Neural progenitor cell (in vitro differentiated cells): Measurements from ENCODE around the gene NOS1AP. TPM values are rescaled to one million over a fixed set of nuclear protein-coding genes. Genes with fewer than 3 reads are reported as not detected.

Source experiments
- DNase-seq: peaks from one replicate; pipeline ENCODE4 v3.0.0-alpha.2; 2016; ENCODE audit warnings: low spot score
- H2AFZ ChIP-seq: fragments of 200-600 bp; sonication (generic); replicated peaks from 2 replicates; pipeline ENCODE4 v1.6.1; 2016; ENCODE audit warnings: antibody characterized with exemption
- H3F3A ChIP-seq: fragments of 200-600 bp; sonication (generic); 2 replicates; pipeline ENCODE4 v1.6.1; 2016; ENCODE audit warnings: antibody characterized with exemption, low read depth
- H3K27ac ChIP-seq: fragments of 200-600 bp; sonication (generic); 2 replicates; pipeline ENCODE4 v1.5.1; 2016; ENCODE audit warnings: mild to moderate bottlenecking
- H3K27me3 ChIP-seq: fragments of 200-600 bp; sonication (generic); 2 replicates; pipeline ENCODE4 v1.6.1; 2016; ENCODE audit warnings: mild to moderate bottlenecking, moderate library complexity
- H3K36me3 ChIP-seq: fragments of 200-600 bp; sonication (generic); 2 replicates; pipeline ENCODE4 v1.5.1; 2016
- H3K4me1 ChIP-seq: fragments of 200-600 bp; sonication (generic); 2 replicates; pipeline ENCODE4 v1.6.1; 2016; ENCODE audit warnings: mixed run types
- H3K4me2 ChIP-seq: fragments of 200-600 bp; sonication (generic); 2 replicates; pipeline ENCODE4 v1.6.1; 2016
- H3K4me3 ChIP-seq: fragments of 200-600 bp; sonication (generic); 2 replicates; pipeline ENCODE4 v1.5.1; 2016
- H3K79me2 ChIP-seq: fragments of 200-600 bp; sonication (generic); 2 replicates; pipeline ENCODE4 v1.6.1; 2016; ENCODE audit warnings: low read depth
- H3K9ac ChIP-seq: fragments of 200-600 bp; sonication (generic); 2 replicates; pipeline ENCODE4 v1.6.1; 2016
- H3K9me3 ChIP-seq: fragments of 200-600 bp; sonication (generic); 2 replicates; pipeline ENCODE4 v1.5.1; 2016; ENCODE audit warnings: low read depth
- H4K20me1 ChIP-seq: fragments of 200-600 bp; sonication (generic); 2 replicates; pipeline ENCODE4 v1.6.1; 2016; ENCODE audit warnings: low read depth
- H3K27ac Mint-ChIP-seq: 3 replicates; pipeline ENCODE4 v1.8.0; 2021; ENCODE audit warnings: mixed read lengths
- H3K27me3 Mint-ChIP-seq: 2 replicates; pipeline ENCODE4 v1.8.0; 2022; ENCODE audit warnings: low read depth, mild to moderate bottlenecking, inconsistent platforms, moderate library complexity, mixed read lengths; ENCODE audit not compliant: insufficient read depth
- H3K36me3 Mint-ChIP-seq: 3 replicates; pipeline ENCODE4 v1.8.0; 2021; ENCODE audit warnings: mixed read lengths
- H3K4me1 Mint-ChIP-seq: 3 replicates; pipeline ENCODE4 v1.8.0; 2021; ENCODE audit warnings: mixed read lengths
- H3K4me3 Mint-ChIP-seq: 3 replicates; pipeline ENCODE4 v1.8.0; 2021; ENCODE audit warnings: mild to moderate bottlenecking, moderate library complexity, mixed read lengths
- H3K9me3 Mint-ChIP-seq: 3 replicates; pipeline ENCODE4 v1.8.0; 2020; ENCODE audit warnings: mixed read lengths
- CTCF ChIP-seq: fragments of 200-600 bp; sonication (generic); IDR thresholded peaks from 2 replicates; pipeline ENCODE4 v1.5.1; 2017; ENCODE audit warnings: antibody characterized with exemption, mild to moderate bottlenecking
- EZH2 ChIP-seq: fragments of 200-600 bp; sonication (generic); IDR thresholded peaks from 2 replicates; pipeline ENCODE4 v1.6.1; 2017; ENCODE audit warnings: antibody characterized with exemption, mild to moderate bottlenecking, moderate library complexity
- EZH2phosphoT487 ChIP-seq: fragments of 200-600 bp; sonication (generic); IDR thresholded peaks from 2 replicates; pipeline ENCODE4 v1.6.1; 2017; ENCODE audit warnings: antibody characterized with exemption
- total RNA-seq: library from RNA; depleted of rRNA; stranded (reverse); fragments of >200 nt; gene quantifications from 2 replicates; pipeline ENCODE4 v1.2.3, GENCODE V29; 2015; ENCODE audit warnings: low replicate concordance

The NOS1AP gene
- total RNA-seq, 1 donor from 2014 or later: 2.4 TPM

- Histone ChIP-seq H3K4me2 (no peak overlapping the region), H3K36me3 (no peaks in the 10 kb centered on the region), H3K4me1 (no peaks in the 10 kb centered on the region), H4K20me1 (no peaks in the 10 kb centered on the region), H2AFZ (no peak overlapping the region), H3K27ac (no peak overlapping the region), H3K27me3 (no peaks in the 10 kb centered on the region), H3K9ac (no peak overlapping the region), H3F3A (no peaks in the 10 kb centered on the region), H3K9me3 (no peaks in the 10 kb centered on the region), H3K79me2 (no peaks in the 10 kb centered on the region), H3K4me3 (no peak overlapping the region)
- Mint-ChIP-seq H3K36me3 (peaks cover 10% of the 10 kb centered on the region), H3K4me3 (no peak overlapping the region), H3K9me3 (peaks cover 10% of the 10 kb centered on the region), H3K27ac (no peak overlapping the region), H3K27me3 (no peaks in the 10 kb centered on the region), H3K4me1 (peaks cover 16% of the 10 kb centered on the region)
- no peak for DNase-seq
- TF ChIP-seq EZH2: no peak
- TF ChIP-seq CTCF: no peak
- no peak for TF ChIP-seq EZH2phosphoT487
Observed at GRCh38 chr1:162310337-162310736, 240.8 kb downstream of the NOS1AP start.

GRCh38 chr1:162314206-162314605, 244.7 kb downstream of the NOS1AP start:
- no peaks in the 10 kb centered on the region for H3K9me3 ChIP-seq
- H3K4me1 ChIP-seq: no peaks in the 10 kb centered on the region
- H3K27me3 ChIP-seq: no peaks in the 10 kb centered on the region
- Mint-ChIP-seq H3K4me3 (no peak overlapping the region), H3K9me3 (peaks cover 3% of the 10 kb centered on the region), H3K36me3 (no peaks in the 10 kb centered on the region), H3K27me3 (no peaks in the 10 kb centered on the region), H3K27ac (no peak overlapping the region), H3K4me1 (peaks cover 20% of the 10 kb centered on the region)
- H3K9ac ChIP-seq: no peak overlapping the region
- H3K27ac ChIP-seq: no peak overlapping the region
- no peaks in the 10 kb centered on the region for H3F3A ChIP-seq
- no peaks in the 10 kb centered on the region for H4K20me1 ChIP-seq
- H3K4me2 ChIP-seq: no peak overlapping the region
- H3K4me3 ChIP-seq: no peak overlapping the region
- DNase-seq: no peak
- no peak for TF ChIP-seq EZH2
- no peak for TF ChIP-seq CTCF
- TF ChIP-seq EZH2phosphoT487: no peak
- no peak overlapping the region for H2AFZ ChIP-seq
- H3K79me2 ChIP-seq: no peaks in the 10 kb centered on the region
- no peaks in the 10 kb centered on the region for H3K36me3 ChIP-seq

- no peak overlapping the region for H3K4me3 ChIP-seq
Observed at GRCh38 chr1:162315673-162316072, 246.2 kb downstream of the NOS1AP start.

More at GRCh38 chr1:162315673-162316072, 246.2 kb downstream of the NOS1AP start:
- Mint-ChIP-seq H3K36me3 (no peaks in the 10 kb centered on the region), H3K27me3 (peaks cover 2% of the 10 kb centered on the region), H3K4me1 (peaks cover 16% of the 10 kb centered on the region), H3K27ac (no peak overlapping the region), H3K4me3 (no peak overlapping the region), H3K9me3 (peaks cover 3% of the 10 kb centered on the region)
- no peak for DNase-seq
- Histone ChIP-seq H3K4me2 (no peak overlapping the region), H3K27ac (no peak overlapping the region), H4K20me1 (no peaks in the 10 kb centered on the region), H3K36me3 (no peaks in the 10 kb centered on the region), H3K79me2 (no peaks in the 10 kb centered on the region), H3K4me1 (no peaks in the 10 kb centered on the region), H3K27me3 (no peaks in the 10 kb centered on the region), H2AFZ (no peak overlapping the region), H3K9me3 (no peaks in the 10 kb centered on the region), H3F3A (no peaks in the 10 kb centered on the region), H3K9ac (no peak overlapping the region)
- TF ChIP-seq EZH2phosphoT487 (no peak), EZH2 (no peak), CTCF (no peak)
